Adrenal gland (tissue), 5 donors: Measurements from ENCODE around the gene SSBP2.

Experiments
- CTCF ChIP-seq, 6 experiments: fragments of 450-650 bp in 4 of 6; fragments of 200-600 bp in 2 of 6; sonication (generic) in 1 of 6; IDR thresholded peaks; 1 replicate in 5 of 6; 2 replicates in 1 of 6; pipeline versions ENCODE4 v1.5.1 to v1.8.0; 2016 to 2021; ENCODE audit warnings: antibody characterized with exemption in 6 of 6, mild to moderate bottlenecking in 2 of 6, moderate library complexity in 1 of 6
- POLR2A ChIP-seq, 2 donors: fragments of 450-650 bp; IDR thresholded peaks; one replicate each; pipeline ENCODE4 v1.6.1; 2017; ENCODE audit warnings: antibody characterized with exemption in 2 of 2, mild to moderate bottlenecking in 2 of 2, moderate library complexity in 1 of 2
- donor health status: DM: no; HTN: no; CAD: no.

- no peak for TF ChIP-seq CTCF (IDR thresholded peaks at IDR 0.05)
- no peak for TF ChIP-seq POLR2A (IDR thresholded peaks at IDR 0.05)
Observed at GRCh38 chr5:81429363-81429762, 321.5 kb downstream of the SSBP2 start.
